Hindlimb muscle (tissue), 1 donor: ENCODE measurements around the gene OR5P2. TPM values are rescaled to one million over a fixed set of nuclear protein-coding genes. Genes with fewer than 3 reads are reported as not detected.
"Not testable (repeated sequence)": the region's sequence is repeated elsewhere in the genome, so short reads cannot be mapped to it uniquely, and the experiment has no call there.

Source experiments
- DNase-seq: peaks from one replicate; pipeline ENCODE4 v3.0.0-alpha.2; 2013
- polyA plus RNA-seq: library from polyadenylated mRNA; unstranded; fragments of 120-200 nt; gene quantifications from one replicate; pipeline ENCODE4 v1.2.1, GENCODE V29; 2013; ENCODE audit not compliant: insufficient read length

OR5P2 gene, protein sequence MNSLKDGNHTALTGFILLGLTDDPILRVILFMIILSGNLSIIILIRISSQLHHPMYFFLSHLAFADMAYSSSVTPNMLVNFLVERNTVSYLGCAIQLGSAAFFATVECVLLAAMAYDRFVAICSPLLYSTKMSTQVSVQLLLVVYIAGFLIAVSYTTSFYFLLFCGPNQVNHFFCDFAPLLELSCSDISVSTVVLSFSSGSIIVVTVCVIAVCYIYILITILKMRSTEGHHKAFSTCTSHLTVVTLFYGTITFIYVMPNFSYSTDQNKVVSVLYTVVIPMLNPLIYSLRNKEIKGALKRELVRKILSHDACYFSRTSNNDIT
- polyA plus RNA-seq: not detected

DNA sequence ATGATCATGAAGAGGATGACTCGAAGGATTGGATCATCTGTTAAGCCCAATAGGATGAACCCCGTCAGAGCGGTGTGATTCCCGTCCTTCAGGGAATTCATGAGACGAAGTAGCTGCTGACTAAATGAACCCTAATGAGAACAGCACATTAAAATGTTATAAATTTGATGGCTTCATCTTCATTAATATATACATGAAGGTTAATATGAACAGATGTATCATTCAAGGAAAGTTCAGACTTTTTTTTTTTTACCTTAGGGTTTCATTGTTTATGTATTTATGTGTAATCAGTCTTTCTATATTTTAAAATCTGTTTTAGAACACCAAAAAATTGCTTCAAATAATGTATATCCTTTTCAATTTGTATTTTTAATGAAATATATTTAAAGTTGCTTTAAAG is at the start of gene OR5P2:
TSS of gene OR5P2 (minus strand) at position 101 of the 400 bp plus-strand sequence. CDS start at position 101, 0 bp downstream.
- DNase-seq: no peak

DNA sequence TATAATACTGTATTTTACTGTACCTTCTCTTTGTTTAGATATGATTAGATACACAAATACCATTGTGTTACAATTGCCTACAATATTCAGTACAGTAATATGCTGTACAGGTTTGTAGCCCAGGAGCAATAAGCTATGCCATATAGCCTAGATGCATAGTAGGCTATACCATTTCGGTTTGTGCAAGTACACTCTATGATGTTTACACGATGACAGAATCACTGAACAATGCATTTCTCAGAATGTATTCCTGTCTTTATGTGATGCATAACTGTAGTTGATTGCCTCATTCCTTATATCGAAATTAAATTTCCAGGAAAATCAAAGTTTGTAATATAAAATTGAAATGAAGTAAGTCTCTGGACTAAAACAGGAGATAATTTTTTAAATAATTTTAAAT is 49.3 kb upstream of the OR5P2 start:
- no peak for DNase-seq

DNA sequence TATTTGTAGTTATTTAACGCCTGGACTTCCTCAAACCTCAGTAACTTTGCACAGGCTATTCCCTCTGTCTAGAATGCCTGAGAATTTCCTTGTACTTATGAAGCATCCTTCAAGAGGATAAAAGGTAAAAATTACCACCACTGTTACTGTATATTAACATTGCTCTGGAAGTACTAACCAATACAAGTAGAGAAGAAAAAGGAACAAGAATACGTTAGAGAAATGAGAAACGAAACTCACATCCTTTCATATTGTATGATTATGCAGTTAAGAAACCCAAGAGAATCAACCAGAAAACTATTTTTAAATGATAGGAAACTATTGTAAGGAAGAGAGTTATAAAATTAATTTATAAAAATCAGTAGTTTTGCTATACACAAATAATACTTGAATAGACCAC is 48.2 kb upstream of the OR5P2 start:
- DNase-seq: no peak

DNA sequence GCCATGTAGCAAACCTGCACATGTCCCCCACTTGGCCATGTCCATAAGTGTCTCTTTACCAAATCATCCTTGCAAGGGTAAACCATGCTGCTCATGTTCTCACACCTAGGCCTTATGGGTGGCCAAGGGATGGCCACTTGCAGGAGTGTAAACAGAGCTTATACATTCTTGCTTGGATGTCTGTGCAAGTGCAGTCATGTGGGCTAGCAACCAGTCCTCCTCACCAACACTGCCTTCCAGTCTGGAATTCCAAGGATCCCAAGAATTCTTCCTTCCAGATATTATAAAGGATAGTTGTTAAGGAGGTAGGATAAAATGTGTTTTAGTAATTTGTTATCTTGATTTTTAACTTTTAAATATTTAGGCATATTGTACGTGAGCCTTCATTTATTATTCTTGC is 47.8 kb upstream of the OR5P2 start:
- no peak for DNase-seq

DNA sequence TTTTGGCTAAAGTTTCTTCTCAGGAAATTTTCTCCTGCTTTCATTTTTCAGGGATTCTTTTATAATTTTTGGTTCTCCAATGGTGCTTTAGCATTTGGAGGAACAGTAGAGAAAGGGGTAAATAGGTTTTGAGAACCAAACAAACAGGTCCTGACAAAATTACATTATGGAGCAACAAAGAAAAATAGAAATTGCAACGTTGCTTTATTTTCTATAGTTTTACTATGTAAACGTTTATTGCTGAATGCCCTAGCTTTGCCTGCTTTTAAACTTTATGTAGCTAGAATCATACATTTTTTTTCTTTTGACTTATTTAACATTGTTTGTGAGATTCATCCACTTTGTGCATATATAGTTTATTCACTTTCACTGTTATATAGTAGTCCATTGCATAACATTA is 43.8 kb upstream of the OR5P2 start:
- no peak for DNase-seq

DNA sequence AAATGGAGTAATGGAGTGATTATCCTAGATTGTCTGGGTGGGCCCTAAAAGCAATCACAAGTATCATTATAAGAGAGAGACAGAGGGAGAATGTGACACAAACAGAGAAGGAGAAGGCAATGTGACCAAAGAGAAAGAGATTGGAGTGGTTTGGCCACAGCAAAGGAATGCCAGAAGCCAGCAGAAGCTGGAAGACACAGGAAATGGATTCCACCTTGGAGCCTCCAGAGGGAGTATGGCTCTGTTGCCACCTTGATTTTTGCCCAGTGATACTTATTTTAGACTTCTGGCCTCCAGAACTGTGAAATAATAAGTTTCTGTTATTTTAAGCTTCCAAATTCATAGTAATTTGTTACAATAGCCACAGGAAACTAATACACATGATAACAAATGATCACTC is 36.8 kb upstream of the OR5P2 start:
- no peak for DNase-seq

DNA sequence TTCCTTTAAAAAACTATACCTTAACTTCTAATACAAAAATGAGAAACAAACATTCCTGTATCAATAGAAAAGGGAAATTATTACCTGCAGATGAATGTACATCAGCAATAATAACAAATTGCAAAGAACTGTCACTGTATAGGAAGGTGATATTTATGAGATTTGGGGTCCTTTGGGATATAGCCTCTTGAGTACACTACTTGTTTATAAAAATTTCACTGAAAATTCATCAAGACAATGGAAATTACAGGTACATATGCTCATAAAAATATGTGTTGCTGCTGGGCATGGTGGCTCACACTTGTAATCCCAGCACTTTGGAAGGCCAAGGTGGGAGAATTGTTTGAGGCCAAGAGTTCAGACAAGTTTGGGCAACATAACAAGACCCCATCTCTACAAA is 34.0 kb upstream of the OR5P2 start, which contains the start of gene OR5P3:
TSS of gene OR5P3 (minus strand) at position 101 of the 400 bp plus-strand sequence.
- no peak for DNase-seq

DNA sequence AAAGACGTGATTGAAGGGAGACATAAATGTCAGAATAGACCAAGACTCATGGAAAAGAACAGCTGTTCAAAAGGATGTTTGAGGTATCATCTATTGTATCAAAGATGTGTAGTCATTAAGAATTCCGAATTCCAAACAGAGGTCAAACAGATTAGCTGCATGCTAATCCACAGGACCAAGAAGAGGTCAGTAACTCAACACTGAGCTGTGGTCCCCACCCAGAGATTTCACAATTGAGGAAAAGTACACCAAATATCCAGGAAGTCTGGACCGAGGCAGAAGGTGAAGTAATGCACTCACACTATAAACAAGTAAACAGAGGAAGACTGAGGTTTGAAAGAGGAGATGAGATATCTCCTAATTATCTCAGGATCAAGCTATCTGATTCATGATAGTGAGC is 29.6 kb upstream of the OR5P2 start:
- DNase-seq: no peak

DNA sequence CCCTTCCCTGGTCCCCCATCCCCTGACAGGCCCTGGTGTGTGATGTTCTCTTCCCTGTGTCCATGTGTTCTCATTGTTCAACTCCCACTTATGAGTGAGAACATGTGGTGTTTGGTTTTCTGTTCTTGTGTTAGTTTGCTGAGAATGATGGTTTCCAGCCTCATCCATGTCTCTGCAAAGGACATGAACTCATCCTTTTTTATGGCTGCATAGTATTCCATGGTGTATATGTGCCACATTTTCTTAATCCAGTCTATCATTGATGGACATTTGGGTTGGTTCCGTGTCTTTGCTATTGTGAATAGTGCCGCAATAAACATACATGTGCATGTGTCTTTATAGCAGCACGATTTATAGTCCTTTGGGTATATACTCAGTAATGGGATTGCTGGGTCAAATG is 23.7 kb upstream of the OR5P2 start:
- DNase-seq: not testable (repeated sequence)

DNA sequence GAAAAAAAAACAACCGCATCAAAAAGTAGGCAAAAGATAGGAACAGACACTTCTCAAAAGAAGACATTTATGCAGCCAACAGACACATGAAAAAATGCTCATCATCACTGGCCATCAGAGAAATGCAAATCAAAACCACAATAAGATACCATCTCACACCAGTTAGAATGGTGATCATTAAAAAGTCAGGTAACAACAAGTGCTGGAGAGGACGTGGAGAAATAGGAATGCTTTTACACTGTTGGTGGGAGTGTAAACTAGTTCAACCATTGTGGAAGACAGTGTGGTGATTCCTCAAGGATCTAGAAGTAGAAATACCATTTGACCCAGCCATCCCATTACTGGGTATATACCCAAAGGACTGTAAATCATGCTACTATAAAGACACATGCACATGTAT is 18.2 kb upstream of the OR5P2 start:
- DNase-seq: not testable (repeated sequence)

DNA sequence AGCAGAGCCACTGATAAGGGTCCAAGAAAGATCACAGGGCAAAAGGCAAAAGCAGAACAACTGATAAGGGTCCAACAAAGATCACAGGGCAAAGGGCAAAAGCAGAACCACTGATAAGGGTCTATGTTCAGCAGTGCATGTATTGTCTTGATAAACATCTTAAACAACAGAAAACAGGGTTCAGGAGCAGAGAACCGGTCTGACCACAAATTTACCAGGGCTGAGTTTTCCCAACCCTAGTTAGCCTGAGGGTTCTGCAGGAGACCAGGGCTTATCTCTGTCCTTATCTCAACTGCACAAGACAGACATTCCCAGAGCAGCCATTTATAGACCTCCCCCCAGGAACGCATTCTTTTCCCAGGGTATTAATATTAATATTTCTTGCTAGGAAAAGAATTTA is 13.6 kb upstream of the OR5P2 start:
- not testable (repeated sequence) for DNase-seq

DNA sequence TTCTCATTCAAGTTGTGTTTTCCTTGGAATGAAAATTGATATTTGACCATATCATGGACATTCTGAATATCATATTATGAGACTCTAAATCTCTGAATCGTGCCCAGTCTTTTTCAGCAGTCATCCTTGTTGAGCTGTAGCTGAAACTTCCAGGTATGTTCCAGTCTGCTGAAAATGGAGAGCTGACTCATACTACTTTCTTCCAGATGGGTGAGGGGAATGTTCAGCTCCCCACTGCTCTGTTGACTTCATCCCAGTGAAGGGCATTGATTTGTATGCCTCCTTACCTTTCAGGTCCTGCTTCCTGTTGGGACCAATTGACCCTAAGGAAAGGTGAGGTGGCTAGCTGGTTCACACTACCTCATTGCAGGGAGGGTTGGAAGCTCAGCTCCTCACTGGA is 3.5 kb downstream of the OR5P2 start:
- no peak for DNase-seq

DNA sequence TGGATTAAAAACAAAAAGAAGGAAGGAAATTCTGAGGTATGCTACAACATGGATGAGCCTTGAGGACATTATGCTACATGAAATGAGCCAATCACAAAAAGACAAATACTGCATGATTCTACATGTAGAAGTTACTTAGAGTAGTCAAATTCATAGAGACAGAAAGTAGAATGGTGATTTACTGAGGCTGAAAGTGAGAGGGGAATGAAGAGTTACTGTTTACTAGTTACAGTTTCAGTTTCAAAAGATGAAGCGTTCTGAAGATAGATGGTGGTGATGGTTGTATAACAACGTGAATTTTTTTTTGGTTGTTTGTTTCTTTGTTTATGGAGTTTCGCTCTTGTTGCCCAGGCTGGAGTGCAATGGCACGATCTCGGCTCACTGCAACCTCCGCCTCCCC is 9.5 kb downstream of the OR5P2 start:
- DNase-seq: no peak

DNA sequence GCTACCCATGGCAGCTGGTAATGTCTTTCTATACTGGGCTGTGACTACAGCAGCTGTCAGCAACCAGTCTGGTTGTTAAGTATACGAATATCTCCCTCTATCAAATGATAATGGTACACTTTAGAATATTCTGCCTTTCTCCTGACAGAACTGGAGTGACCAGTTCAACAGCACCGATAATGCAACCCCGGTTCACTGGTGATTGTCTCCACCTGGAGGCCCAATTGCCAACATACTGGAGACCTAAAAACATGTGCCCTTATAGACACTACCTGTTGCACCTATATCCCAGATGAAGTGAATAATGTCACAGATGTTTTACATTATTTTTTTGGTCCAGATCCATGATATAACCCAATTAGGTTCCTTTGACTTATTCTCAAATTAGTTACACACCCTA is 21.1 kb downstream of the OR5P2 start:
- DNase-seq: no peak

DNA sequence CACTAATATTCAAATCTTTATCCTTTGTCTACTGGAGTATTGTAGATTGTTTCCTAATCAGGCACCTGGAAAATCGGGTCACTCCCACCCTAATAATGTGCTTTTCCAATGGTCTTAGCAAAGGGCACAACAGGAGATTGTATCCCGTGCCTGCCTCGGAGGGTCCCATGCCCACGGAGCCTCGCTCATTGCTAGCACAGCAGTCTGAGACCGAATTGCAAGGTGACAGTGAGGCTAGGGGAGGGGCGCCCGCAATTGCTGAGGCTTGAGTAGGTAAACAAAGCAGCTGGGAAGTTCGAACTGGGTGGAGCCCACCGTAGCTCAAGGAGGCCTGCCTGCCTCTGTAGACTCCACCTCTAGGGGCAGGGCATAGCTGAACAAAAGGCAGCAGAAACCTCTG is 32.4 kb downstream of the OR5P2 start:
- DNase-seq: not testable (repeated sequence)

DNA sequence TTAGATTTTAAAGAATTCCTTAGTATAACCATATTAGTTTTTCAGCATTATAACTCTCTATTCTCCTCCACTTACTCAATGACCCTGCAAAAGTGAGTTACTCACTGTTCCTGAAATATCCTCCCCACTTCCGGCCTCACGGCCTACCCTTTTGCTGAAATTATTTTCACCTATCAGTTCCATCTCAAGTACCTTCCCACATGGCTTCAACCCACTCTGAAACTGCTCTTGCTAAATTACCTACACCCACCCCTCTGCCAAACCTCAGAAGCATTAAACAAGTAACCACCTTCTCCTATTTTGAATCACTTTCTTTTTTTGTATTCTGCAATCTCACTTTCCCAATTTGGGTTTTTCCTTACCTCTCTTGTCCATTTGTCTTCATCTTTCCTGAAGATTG is 37.7 kb downstream of the OR5P2 start:
- DNase-seq: no peak

DNA sequence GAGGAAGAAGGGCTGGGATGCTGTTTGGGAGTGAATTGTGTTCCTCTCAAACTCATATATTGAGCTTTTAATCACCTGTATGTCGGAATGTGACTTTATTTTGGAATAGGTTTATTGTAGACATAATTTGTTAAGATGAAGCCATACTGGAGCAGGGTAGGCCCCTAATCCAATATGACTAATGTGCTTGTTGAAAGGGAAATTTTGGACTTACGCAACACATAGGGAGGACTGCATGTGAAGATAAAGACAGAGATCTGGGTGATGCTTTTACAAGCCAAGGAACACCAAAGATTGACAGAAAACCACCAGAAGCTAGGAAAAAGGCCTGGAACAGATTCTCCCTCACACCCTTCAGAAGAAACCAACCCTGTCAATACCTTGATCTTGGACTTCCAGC is 47.3 kb downstream of the OR5P2 start:
- no peak for DNase-seq

Other genes with a start within 250 kb of the OR5P2 start
- 10.6 TPM for gene CYB5R2, start 123.4 kb downstream of the OR5P2 start, polyA plus RNA-seq
- gene OVCH2, start 90.5 kb downstream of the OR5P2 start, polyA plus RNA-seq: 0.79 TPM
- not detected for gene OR5P3, start 33.9 kb upstream of the OR5P2 start, polyA plus RNA-seq
- gene OR10A6, start 134.3 kb upstream of the OR5P2 start, polyA plus RNA-seq: not detected
- gene OR10A3, start 144.8 kb upstream of the OR5P2 start, polyA plus RNA-seq: not detected
- gene NLRP10, start 168.5 kb upstream of the OR5P2 start, polyA plus RNA-seq: not detected
- gene EIF3F, start 190.4 kb upstream of the OR5P2 start, polyA plus RNA-seq: 481 TPM